Activated CD4-positive, alpha-beta memory T cell treated with anti-CD3 and anti-CD28 coated beads for 36 hours (primary cell): Measurements from ENCODE around the gene TLE7. TPM values are rescaled to one million over a fixed set of nuclear protein-coding genes. Genes with fewer than 3 reads are reported as not detected.

ENCODE experiments used
- CTCF ChIA-PET: fragments of 350-600 bp; sonication (Branson Sonifier 250); formaldehyde crosslinking; loops from one replicate; lab custom pipeline; 2021; ENCODE audit warnings: antibody characterized with exemption, inconsistent platforms; lab: Charles Lee
- POLR2A ChIA-PET: fragments of 350-600 bp; sonication (Branson Sonifier 250); formaldehyde crosslinking; loops from one replicate; lab custom pipeline; 2021; ENCODE audit warnings: antibody characterized with exemption; lab: Charles Lee
- DNase-seq: peaks from one replicate; pipeline ENCODE4 v3.0.0-alpha.2; 2020
- H3K27ac Mint-ChIP-seq: one replicate; pipeline ENCODE4 v1.8.0; 2021; ENCODE audit warnings: mixed read lengths
- H3K27me3 Mint-ChIP-seq: one replicate; pipeline ENCODE4 v1.8.0; 2021; ENCODE audit warnings: mixed read lengths
- H3K36me3 Mint-ChIP-seq: one replicate; pipeline ENCODE4 v1.8.0; 2021; ENCODE audit warnings: mixed read lengths
- H3K4me1 Mint-ChIP-seq: one replicate; pipeline ENCODE4 v1.8.0; 2021; ENCODE audit warnings: low read depth, mixed read lengths
- H3K4me3 Mint-ChIP-seq: one replicate; pipeline ENCODE4 v1.8.0; 2021; ENCODE audit warnings: mild to moderate bottlenecking, mixed read lengths
- H3K9me3 Mint-ChIP-seq: one replicate; pipeline ENCODE4 v1.8.0; 2021; ENCODE audit warnings: mixed read lengths
- intact Hi-C: fragments of 100-400 bp; cut with micrococcal nuclease; formaldehyde crosslinking; loops from one replicate; pipeline ENCODE4 v1.15.1; 2023
- total RNA-seq, 2 experiments: library from RNA; stranded (reverse); gene quantifications; one replicate each; pipeline ENCODE4 v1.2.3, GENCODE V29; 2021

The TLE7 gene
- total RNA-seq, 2 experiments from 2014 or later = not detected

DNA sequence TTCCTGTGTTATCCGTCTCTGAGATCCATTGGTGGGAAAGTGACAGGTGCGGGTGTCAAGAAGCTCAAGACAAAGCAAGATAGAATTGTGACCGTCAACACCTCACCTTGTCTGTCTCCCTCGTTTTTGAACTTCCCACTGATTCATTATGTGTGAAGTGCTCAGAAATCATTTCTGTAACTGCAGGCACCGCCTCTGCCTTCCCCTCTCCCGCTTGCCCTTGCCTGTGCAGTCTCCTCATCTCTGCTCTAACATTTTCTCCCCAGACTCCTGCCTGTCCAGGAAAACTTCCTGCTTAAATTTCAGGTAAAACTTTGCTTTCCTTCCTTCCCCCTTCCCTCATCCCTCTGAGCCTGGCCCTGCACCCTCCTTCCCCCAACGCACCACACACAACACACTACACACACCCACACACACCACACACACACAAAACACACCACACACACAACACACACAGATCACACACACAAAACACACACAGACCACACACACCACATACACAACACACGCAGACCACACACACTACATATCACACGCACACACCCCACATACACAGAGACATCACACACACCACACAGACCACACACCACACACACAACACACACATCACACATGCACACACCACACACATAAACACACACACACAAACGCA, 57.7 kb downstream of the TLE7 start:
- intact Hi-C loops = no loop called here
- Mint-ChIP-seq H3K4me1 (no peaks in the 10 kb centered on the region), H3K4me3 (no peak overlapping the region), H3K27ac (no peak overlapping the region), H3K9me3 (no peaks in the 10 kb centered on the region), H3K27me3 (peaks cover 21% of the 10 kb centered on the region), H3K36me3 (no peaks in the 10 kb centered on the region)
- ChIA-PET CTCF (no interaction called here), POLR2A (no interaction called here)
- DNase-seq = no peak

DNA sequence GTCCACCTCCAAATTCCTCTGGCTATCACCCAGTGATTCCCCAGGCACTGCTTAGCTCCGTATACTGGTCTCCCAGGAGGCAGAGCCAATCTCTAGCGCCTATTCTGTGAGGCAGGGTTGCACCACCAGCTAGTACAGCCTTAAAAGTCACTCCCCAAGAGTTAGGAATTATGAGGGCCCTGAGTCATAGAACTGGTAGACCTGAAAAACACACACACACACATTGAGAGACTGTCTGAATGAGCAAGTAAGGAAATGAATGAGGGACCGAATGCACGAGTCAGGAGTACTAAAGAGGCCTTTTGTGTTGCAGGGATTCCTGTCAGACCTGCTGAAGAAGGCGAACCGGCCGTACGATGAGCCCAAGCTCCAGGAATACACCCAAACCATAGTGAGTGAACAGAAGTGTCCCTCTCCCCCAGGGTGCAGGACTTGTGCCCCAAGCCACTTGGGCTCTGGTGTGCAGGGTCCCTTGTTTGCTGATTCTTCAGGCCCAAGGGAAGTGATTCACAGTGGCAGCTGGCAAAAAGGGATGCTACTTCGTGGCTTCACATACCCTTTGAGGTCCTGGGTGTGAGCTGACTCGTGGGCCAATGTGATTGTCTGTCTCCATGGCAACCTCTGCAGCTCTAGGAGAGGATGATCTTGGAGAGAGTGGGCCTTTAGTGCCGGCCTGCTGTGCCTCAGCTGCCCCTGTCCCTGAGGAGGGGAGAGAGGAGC, 58.6 kb downstream of the TLE7 start:
- Mint-ChIP-seq H3K4me3 (no peak overlapping the region), H3K27me3 (peaks cover 18% of the 10 kb centered on the region), H3K27ac (no peak overlapping the region), H3K36me3 (no peaks in the 10 kb centered on the region), H3K9me3 (no peaks in the 10 kb centered on the region), H3K4me1 (no peaks in the 10 kb centered on the region)
- ChIA-PET POLR2A (no interaction called here), CTCF (no interaction called here)
- intact Hi-C loops = no loop called here
- no peak for DNase-seq

DNA sequence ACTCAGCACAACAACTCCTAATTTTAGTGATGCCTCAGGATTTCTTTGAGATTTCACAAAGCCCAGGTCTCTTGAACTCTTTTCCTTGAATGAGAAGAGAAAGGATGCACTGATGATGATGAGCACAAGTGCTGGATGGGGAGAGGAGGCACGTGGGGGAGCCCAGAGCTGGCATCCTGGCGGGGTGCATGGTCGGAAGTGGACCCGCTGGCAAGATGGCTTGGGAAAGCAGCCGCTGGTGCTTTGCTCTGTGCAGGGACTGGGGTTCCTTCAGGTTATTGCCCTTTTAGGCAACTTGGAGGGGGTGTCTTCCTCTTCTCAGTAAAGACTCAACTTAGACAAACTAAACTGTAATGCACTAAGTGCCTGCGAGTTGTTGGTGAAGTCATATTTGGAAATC, 61.0 kb downstream of the TLE7 start:
- intact Hi-C loops = no loop called here
- Mint-ChIP-seq H3K4me3 (no peak overlapping the region), H3K27me3 (peaks cover 12% of the 10 kb centered on the region), H3K36me3 (no peaks in the 10 kb centered on the region), H3K9me3 (no peaks in the 10 kb centered on the region), H3K27ac (no peak overlapping the region), H3K4me1 (no peaks in the 10 kb centered on the region)
- POLR2A ChIA-PET = no interaction called here
- CTCF ChIA-PET = no interaction called here
- DNase-seq = no peak

Other genes starting within 250 kb of the TLE7 start
- not detected for gene HYDIN, start 211.3 kb downstream of the TLE7 start, total RNA-seq
- 10 to 100 TPM; 18.1 to 19.8 TPM for gene CMTR2, start 152.7 kb downstream of the TLE7 start, total RNA-seq
- not detected for gene CALB2, start 83.3 kb downstream of the TLE7 start, total RNA-seq
- 1 to 10 TPM; 5.7 to 8.5 TPM for gene ZNF23, start 20.2 kb upstream of the TLE7 start, total RNA-seq
- 1 to 10 TPM; 2.4 to 2.7 TPM for gene ZNF19, start 47.3 kb upstream of the TLE7 start, total RNA-seq
- not detected for gene CHST4, start 84.4 kb upstream of the TLE7 start, total RNA-seq
- gene TAT, start 135.0 kb upstream of the TLE7 start, total RNA-seq = not detected
- gene MARVELD3, start 184.1 kb upstream of the TLE7 start, total RNA-seq = not detected